Measurements from ENCODE around the gene ESAM. TPM values are rescaled to one million over a fixed set of nuclear protein-coding genes. Genes with fewer than 3 reads are reported as not detected.
"Not testable (repeated sequence)": the region's sequence is repeated elsewhere in the genome, so short reads cannot be mapped to it uniquely, and the experiment has no call there.

ESAM gene
- total RNA-seq, 1 experiment from 2014 or later: 0.16 TPM

DNA sequence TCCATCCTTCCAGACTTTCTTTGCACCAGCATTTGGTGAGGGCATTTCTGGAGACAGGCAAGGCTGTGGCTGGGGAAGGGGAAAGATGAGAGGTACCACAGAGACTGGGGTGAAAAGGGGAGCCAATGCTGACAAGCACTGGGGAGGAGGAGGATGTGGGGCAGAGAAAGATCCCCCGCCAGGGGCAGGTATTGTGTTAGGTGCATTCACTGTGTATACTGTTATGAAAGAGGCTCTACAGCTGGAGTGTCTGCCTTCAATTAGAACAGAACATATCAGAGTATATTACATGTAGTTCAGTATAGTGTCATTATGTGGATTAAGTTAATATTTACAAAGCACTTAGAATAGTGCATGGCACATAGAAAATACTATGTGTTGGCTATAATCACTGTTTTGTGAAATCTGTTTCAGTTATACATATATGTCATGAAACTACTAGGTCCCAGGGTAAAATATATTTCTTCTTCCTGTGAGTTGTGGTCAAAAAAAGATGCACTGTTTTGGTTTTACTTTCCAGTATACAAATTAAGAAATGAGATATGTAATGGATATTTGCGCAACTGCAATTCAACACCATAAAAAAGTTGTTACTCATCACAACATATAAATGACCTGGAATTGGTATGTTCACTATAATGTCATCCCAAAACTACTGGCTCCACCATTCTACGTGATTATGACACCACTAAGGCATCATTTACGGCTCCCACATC is 29.7 kb upstream of the ESAM start:
- no peak overlapping the region for H3K27ac ChIP-seq
- no peaks in the 10 kb centered on the region for H3K27me3 ChIP-seq
- H3K9me3 ChIP-seq (replicated peaks): no peaks in the 10 kb centered on the region
- DNase-seq: no peak
- H3K4me1 ChIP-seq: peaks cover 7% of the 10 kb centered on the region
- H3K4me3 ChIP-seq: no peak overlapping the region
- no peaks in the 10 kb centered on the region for H3K36me3 ChIP-seq

DNA sequence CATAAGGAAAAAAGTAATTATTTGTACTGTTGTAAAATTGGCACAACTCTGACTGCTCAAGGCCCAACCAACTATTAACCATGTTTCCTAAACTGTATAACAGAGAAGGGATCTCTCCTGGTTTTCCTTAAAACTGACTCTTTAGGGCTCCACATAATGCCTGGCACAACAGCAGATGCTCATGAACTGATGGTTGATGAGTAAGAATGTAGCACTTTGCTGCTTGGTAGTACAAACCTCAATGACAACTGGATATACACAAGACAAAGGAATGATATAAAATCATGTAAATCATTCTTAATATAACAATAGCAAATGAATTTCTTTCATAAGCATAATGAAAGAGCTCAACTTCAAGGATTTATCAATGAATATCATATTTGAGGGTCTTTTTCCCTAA is 26.4 kb upstream of the ESAM start:
- DNase-seq: no peak
- H3K4me3 ChIP-seq: no peak overlapping the region
- no peak overlapping the region for H3K27ac ChIP-seq
- H3K4me1 ChIP-seq: peaks cover 7% of the 10 kb centered on the region
- no peaks in the 10 kb centered on the region for H3K36me3 ChIP-seq
- no peaks in the 10 kb centered on the region for H3K9me3 ChIP-seq (replicated peaks)
- no peaks in the 10 kb centered on the region for H3K27me3 ChIP-seq

DNA sequence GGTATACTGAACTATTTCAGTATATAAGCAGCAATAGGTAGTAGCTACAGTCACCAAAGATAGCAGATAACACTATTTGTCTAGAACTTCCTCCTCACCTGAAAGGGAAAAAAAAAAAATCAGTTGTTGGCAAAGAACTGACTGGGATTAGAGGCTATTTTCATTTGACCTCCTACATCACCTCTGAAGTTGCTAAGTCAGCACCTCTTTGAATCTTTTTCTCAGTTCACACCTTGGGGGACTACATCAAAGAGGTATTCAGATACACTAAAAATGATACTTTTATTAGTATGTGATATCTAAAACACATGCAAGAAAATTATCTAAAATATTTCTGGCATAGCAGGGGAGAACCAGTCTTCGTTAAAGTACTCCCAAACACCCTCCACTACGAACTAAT is 22.0 kb upstream of the ESAM start:
- Histone ChIP-seq H3K4me1 (no peaks in the 10 kb centered on the region), H3K9me3 (replicated peaks) (no peaks in the 10 kb centered on the region)

DNA sequence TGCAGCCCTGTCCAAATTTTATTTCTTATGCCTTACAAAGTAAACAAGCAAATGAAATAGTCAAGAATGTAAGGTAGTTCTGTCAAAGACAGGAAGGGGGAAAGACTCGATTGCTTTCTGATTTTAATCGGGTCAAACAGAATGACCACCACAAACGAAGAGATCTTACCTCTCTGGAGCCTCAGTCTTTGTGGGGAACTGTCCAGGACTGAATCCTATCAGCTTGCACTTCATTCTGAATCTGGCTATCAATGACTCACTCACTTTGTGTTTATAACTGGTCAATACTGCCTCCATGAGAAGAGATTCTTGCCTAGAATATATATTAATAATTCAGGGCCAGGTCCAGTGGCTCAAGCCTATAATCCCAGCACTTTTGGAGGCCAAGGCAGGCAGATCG is 20.9 kb upstream of the ESAM start:
- Histone ChIP-seq H3K27me3 (no peaks in the 10 kb centered on the region), H3K4me1 (no peaks in the 10 kb centered on the region), H3K36me3 (no peaks in the 10 kb centered on the region; the same call in 1 of the 2 replicates), H3K4me3 (no peak overlapping the region), H3K9me3 (replicated peaks) (no peaks in the 10 kb centered on the region), H3K27ac (no peak overlapping the region)
- DNase-seq: no peak

More for the DNA sequence above, 22.0 kb upstream of the ESAM start:
- no peaks in the 10 kb centered on the region for H3K27me3 ChIP-seq
- H3K36me3 ChIP-seq: no peaks in the 10 kb centered on the region; the same call in 1 of the 2 replicates
- H3K27ac ChIP-seq: no peak overlapping the region
- H3K4me3 ChIP-seq: no peak overlapping the region
- DNase-seq: no peak

DNA sequence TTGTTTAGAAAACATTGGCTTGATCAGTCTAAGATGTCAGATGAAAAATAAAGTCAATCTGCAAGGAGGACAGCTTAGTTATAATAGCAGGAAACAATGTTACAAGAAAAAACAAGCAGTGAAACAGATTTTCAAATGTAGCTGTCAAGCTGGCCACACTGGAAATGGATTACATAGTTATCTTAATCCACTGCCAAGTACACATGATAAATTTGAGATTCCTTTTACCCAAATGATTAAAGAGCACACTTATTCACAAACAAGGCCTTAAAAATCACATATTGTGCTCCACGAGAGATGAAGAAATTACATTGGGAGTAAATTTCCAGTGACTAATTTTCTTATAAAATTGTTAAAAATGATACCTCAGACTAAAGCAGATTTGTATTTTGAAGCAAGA is 17.5 kb upstream of the ESAM start:
- Histone ChIP-seq H3K36me3 (peaks cover 2% of the 10 kb centered on the region; the same call in 1 of the 2 replicates), H3K4me1 (no peaks in the 10 kb centered on the region), H3K27ac (no peak overlapping the region), H3K27me3 (no peaks in the 10 kb centered on the region), H3K9me3 (replicated peaks) (no peaks in the 10 kb centered on the region), H3K4me3 (no peak overlapping the region)
- DNase-seq: no peak

DNA sequence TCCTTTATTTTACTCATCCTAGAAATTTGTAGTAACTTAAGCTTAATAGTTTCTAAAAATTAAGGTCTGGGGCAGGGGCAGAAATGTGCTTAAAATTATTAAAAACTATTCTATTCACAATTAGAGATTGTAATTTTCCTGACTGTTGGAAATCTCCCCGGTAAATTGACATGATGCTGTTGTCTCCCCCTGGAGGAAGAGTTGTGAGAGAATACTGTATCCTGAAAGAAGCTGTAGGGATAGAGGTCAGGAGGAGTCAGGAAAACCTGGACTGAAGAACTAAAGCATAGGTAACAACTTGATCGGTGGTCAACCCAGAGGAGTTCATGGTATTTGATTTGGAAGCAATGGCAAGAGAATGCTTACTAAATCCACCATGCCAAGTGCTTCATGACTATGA is 16.2 kb upstream of the ESAM start:
- Histone ChIP-seq H3K27me3 (no peaks in the 10 kb centered on the region), H3K4me3 (no peak overlapping the region), H3K4me1 (no peaks in the 10 kb centered on the region), H3K36me3 (peaks cover 3% of the 10 kb centered on the region; the same call in 1 of the 2 replicates), H3K27ac (no peak overlapping the region), H3K9me3 (replicated peaks) (no peaks in the 10 kb centered on the region)
- DNase-seq: no peak

DNA sequence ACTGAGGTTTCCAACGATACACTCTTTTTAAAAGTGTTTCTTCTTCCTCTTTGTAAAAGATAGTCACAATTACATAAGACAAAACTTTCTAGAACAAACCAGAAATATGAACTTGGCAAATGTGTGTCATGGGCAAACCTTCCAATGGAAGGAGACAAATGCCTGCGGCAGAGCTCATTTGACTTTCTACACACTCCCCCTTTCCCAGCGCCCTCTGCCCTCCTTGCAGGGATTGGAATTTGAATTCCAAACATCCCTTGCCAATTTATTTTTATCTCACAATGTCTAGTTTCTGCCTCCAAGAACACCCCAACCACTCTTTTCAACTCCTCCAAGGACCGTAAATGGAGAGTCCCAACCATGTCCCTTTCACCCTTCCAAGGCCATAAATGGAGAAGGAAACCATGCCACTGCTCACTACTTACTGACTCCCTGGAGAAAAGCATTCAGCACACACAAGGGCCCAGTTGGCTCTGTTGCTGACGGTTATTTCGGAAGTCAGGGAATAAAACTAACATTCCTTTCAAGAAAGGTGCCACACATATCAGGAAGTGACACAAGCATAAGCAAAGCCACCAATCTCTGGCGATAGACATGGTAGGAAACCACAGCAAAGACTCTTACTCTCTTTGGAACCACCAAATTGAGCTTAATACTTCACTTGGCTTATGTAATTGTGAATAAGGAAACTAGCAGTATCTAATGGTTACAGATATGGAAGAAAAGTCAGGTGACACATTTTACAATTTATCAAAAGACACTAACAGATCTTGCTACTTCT is 15.0 kb upstream of the ESAM start:
- no peaks in the 10 kb centered on the region for H3K27me3 ChIP-seq
- H3K4me1 ChIP-seq: no peaks in the 10 kb centered on the region
- H3K9me3 ChIP-seq (replicated peaks): no peaks in the 10 kb centered on the region
- peaks cover 4% of the 10 kb centered on the region; the same call in 1 of the 2 replicates for H3K36me3 ChIP-seq
- DNase-seq: no peak
- no peak overlapping the region for H3K27ac ChIP-seq
- H3K4me3 ChIP-seq: no peak overlapping the region

DNA sequence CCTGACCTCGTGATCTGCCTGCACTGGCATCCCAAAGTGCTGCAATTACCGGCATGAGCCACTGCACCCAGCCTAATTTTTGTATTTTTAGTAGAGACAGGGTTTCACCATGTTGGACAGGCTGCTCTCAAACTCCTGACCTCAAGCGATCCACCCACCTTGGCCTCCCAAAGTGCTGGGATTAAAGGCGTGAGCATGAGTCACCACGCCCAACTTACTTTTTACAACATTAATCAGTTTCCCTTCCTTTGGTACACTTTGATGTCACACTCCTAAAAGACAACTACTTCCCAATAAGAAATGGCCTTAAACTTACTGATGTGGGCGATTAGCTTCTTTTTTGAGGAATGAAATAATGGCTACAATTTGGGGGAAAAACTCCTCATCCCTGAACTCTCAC is 8.9 kb upstream of the ESAM start:
- H3K4me1 ChIP-seq; DNase-seq; H3K27ac ChIP-seq; H3K27me3 ChIP-seq; H3K9me3 ChIP-seq (replicated peaks); H3K4me3 ChIP-seq: not testable (repeated sequence)
- H3K36me3 ChIP-seq: peaks cover 12% of the 10 kb centered on the region

DNA sequence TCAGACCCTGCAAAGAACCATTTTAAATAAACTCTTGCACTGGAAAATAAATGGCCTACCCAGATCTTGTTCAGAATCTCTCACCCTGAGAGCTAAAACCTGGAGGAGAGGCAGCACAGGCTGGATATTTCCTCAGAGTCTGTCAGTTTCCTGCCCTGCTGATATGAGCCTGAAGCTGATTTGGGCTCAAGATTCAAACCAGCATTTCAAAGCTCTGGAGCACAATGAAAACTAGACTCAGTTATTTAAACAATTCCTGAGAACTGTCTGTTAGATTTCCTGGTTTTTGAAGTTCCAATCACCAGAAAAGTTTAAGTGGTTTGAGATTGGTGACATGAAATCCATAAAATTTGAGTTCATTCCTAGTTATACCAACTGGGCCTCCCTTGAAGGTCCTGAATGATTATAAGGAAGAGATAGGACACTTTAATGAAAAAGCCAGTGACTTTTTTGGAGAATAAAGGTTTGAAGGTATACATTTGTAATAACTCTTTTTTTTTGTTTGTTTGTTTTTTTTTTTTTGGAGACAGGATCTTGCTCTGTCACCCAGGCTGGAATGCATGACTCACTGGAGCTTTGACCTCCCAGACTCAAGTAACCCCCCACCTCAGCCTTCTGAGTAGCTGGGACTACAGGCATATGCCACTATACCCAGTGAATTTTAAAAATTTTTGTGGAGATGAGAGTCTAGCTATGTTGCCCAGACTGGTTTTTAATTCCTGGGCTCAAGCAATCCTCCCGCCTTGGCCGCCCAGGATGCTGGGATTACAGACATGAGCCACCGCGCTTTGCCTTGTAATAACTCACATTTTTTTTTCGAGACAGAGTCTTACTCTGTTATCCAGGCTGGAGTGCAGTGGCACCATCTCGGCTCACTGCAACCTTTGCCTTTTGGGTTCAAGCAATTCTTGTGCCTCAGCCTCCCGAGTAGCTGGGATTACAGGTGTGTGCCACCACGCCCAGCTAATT is 8.0 kb upstream of the ESAM start:
- Histone ChIP-seq H3K36me3 (peaks cover 11% of the 10 kb centered on the region), H3K27ac (no peak overlapping the region)
- DNase-seq: no peak

DNA sequence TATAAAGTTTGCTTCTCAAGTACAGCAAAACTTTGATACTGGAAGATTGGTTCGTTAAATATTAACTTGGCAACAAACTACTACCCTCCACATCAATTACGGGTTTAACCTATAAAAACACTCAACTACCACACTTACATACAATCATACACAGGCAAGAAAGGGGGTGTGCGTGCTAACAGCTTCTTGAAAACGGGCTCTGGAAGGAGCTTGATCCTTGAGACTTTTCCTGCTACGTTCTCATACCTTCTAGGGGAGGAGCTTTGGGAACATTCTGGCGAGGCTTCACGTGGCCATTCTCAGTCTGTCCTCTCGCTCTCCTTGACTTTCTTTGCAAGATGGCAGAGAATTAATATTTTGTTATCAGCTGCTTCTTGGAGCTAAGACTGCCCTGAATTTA is 6.8 kb upstream of the ESAM start:
- no peaks in the 10 kb centered on the region; the same call in 1 of the 2 replicates for H3K4me1 ChIP-seq
- DNase-seq: no peak
- H3K36me3 ChIP-seq: peaks cover 11% of the 10 kb centered on the region
- no peaks in the 10 kb centered on the region for H3K27me3 ChIP-seq
- H3K4me3 ChIP-seq: no peak overlapping the region
- no peak overlapping the region for H3K27ac ChIP-seq
- no peaks in the 10 kb centered on the region for H3K9me3 ChIP-seq (replicated peaks)

More for the DNA sequence above, 8.0 kb upstream of the ESAM start:
- Histone ChIP-seq H3K4me3 (no peak overlapping the region), H3K9me3 (replicated peaks) (no peaks in the 10 kb centered on the region), H3K4me1 (no peaks in the 10 kb centered on the region), H3K27me3 (no peaks in the 10 kb centered on the region)

DNA sequence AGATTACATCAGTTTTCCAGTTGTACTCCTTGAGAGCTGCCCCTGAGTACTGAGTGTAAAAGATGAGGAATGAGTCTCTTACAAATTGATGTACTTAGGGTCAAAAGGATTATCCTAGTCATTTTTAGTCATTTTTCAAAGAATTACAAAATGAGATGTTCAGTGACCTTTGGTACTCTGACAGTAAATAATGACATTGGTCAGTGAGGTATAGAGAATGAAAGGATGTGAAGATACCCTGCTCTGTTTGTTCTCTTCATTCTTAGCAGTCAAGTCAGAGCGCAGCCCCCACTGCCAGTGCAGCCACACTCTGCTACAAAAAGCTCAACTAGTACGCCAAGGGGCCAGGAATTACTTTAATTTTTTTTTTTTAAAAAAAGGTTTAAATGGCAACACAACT is 4.1 kb upstream of the ESAM start:
- Histone ChIP-seq H3K4me3 (no peak overlapping the region), H3K27me3 (no peaks in the 10 kb centered on the region), H3K36me3 (peaks cover 9% of the 10 kb centered on the region), H3K9me3 (replicated peaks) (no peaks in the 10 kb centered on the region), H3K27ac (no peak overlapping the region), H3K4me1 (peaks cover 3% of the 10 kb centered on the region; the same call in 1 of the 2 replicates)
- no peak for DNase-seq

DNA sequence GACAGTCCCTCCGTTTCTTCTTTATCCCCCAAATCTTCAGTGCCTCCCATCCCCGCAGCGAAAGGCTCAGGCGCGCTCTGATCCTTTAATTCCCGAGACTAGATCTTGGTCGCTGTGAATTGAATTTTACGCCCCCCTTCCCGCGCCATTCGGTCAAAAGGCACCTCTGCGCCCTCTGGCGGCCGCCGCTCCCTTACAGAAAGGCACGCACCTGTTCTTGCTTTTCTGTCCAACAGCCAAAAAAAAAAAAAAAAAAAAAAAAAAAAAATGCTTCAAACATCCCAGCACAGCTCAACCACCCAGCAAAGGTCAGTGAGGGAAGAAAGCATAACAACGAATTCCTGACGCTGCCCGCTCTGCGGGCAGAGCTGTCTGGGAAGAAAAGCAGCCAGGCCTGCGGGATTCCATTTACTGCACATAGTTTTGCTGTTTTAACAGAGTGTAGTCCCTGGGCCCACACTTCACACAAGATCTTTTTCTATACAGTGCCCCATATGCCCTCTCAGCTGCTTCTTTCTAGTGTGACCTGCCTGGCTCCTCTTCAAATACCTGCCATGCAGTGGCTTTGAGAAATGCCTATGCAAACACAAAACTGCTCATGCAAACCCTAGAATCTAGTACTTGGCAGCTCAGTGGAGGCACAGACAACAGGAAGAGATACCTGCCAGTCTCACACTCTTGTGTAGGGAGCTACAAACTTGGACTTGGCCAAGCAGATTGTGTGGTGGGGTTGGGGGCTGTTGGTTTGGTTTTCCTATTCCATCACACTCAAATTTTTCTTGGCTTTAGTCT is 1.3 kb upstream of the ESAM start:
- H3K4me3 ChIP-seq: peak overlapping the region; percentile 32
- no peak overlapping the region for H3K27ac ChIP-seq
- peak; percentile 73 to 77 for DNase-seq
- peaks cover 6% of the 10 kb centered on the region for H3K36me3 ChIP-seq
- no peaks in the 10 kb centered on the region for H3K27me3 ChIP-seq
- no peaks in the 10 kb centered on the region for H3K9me3 ChIP-seq (replicated peaks)
- peaks cover 3% of the 10 kb centered on the region; the same call in 1 of the 2 replicates for H3K4me1 ChIP-seq

DNA sequence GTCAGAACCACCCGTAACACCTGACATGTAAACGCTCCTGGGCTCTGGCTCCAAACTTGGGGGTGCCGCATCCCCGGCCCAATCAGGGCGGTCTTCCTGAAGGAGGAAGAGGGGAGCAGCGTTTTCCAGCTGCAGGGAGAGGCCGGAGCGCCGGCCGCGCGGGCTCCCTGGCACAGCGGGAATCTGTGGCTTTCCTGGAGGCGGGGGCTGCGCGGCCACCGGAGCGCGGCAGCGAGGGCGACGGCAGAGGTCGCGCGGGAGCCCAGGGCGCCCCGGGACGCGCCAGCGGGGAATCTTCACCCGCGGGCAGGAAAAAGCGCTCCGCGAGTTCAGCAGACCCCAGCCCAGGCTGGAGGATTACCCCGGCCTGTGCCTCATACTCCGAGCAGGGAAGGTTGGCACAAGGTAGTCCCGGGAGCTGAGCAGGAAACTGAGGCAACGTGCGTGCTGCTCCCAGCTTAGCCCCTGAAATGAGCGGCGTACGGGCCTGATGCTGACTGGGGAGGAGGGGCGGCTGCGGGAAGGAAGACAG is 600 bp upstream of the ESAM start:
- no peak for DNase-seq
- H3K27me3 ChIP-seq: no peaks in the 10 kb centered on the region
- peaks cover 1% of the 10 kb centered on the region for H3K36me3 ChIP-seq
- no peak overlapping the region for H3K27ac ChIP-seq
- peak overlapping the region; percentile 32 for H3K4me3 ChIP-seq
- H3K4me1 ChIP-seq: peaks cover 3% of the 10 kb centered on the region; the same call in 1 of the 2 replicates
- H3K9me3 ChIP-seq (replicated peaks): no peaks in the 10 kb centered on the region

All from SJCRH30 (cell line).